ENCODE data around the gene FGD3.

FGD3 gene

DNA sequence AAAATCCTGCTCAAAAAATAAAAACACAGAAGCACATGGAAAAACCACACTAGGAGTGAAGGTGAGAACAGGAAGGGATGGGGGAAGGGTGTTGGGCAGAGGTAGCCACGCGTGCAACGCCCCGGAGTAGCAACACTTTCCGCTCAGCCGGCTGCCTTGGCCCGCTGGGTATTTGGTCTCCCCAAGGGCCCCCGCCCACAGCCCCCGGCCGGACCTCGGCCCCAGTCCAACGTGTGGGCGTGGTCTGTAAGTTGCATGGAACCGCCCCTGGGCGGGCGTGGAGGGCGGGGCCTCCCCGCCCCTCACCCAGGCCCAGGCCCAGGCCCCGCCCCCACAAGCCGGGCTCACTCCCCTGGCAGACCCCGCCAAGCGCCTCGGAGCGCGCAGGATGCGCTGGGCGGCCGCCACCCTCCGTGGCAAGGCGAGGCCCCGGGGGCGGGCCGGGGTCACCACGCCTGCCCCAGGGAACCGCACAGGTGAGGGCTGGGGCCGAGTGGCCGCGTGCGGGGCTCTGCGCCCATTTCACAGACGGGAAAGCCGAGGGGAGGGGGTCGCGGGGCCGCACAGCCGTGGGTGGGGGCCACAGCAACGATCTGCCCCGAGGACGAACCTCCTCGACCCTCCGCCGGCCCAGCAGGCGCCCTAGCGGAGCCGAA, 111.2 kb downstream of the FGD3 start, which contains the start of gene SUSD3:
Gene SUSD3, plus strand, starts transcription at position 347 of the 656 bp plus-strand sequence. Its CDS starts 42 bp downstream, at position 389.
- no peak within 1 kb of the TSS for H3K27ac ChIP-seq (ENCODE audit: low read depth, low read length)
- H3K4me3 ChIP-seq (ENCODE audit: low read length) = peak within 1 kb of the TSS; percentile 49
- peaks cover 8% of the 10 kb centered on the region for H3K4me1 ChIP-seq (ENCODE audit: insufficient read depth, low read length)
- H3K36me3 ChIP-seq (ENCODE audit: insufficient read depth, low read length) = no peaks in the 10 kb centered on the region
- no peak within 1 kb of the TSS for H3K9ac ChIP-seq (ENCODE audit: low read depth, low read length)
- WGBS = 1% methylated on average over 55 of the region's 55 CpGs
- no peaks in the 10 kb centered on the region for H3K9me3 ChIP-seq (ENCODE audit: insufficient read depth, low read depth, low read length)
- H3K27me3 ChIP-seq (ENCODE audit: insufficient read depth, low read length) = peaks cover 17% of the 10 kb centered on the region

DNA sequence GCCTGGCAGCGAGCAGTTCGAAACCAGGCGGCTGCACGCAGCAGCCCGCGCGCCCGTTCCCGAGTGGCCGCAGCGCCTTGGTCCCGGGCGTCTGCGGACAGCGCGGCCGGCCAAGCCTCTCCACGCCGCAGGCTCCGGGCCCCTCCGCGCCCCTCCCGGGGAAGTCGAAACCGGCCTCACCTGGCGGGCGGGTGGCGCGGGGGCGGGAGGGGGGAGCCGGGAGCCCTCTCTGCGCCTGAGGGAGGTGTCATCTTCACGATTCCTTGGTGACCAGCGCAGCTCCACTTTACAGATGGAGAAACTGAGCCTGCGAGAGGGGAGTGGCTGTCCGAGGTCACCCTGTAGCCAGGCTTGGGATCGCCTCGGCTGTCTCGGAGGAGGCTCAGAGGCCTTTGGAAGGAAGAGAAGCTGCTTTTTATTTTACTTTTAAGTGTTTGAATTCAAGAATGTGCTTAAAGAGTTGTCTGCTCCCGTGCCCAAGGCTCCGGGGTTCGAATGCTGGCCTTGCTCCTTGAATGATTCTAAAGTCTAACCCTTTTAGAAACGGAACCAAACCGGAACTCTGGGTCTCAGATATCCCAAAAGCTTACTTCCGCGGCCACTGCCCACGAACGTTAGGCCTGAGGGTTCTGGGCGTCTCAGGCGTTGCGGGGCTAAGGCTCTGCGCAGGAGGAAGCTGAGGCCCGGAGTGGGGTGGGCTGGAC, 111.8 kb downstream of the FGD3 start:
- Histone ChIP-seq H3K9ac (ENCODE audit: low read depth, low read length) (no peak overlapping the region), H3K4me3 (ENCODE audit: low read length) (peak overlapping the region; percentile 49), H3K9me3 (ENCODE audit: insufficient read depth, low read depth, low read length) (no peaks in the 10 kb centered on the region), H3K36me3 (ENCODE audit: insufficient read depth, low read length) (no peaks in the 10 kb centered on the region), H3K27ac (ENCODE audit: low read depth, low read length) (no peak overlapping the region), H3K27me3 (ENCODE audit: insufficient read depth, low read length) (peaks cover 17% of the 10 kb centered on the region), H3K4me1 (ENCODE audit: insufficient read depth, low read length) (peaks cover 5% of the 10 kb centered on the region; the same call in 1 of the 2 replicates)
- 29% methylated on average over 53 of the region's 53 CpGs for WGBS

DNA sequence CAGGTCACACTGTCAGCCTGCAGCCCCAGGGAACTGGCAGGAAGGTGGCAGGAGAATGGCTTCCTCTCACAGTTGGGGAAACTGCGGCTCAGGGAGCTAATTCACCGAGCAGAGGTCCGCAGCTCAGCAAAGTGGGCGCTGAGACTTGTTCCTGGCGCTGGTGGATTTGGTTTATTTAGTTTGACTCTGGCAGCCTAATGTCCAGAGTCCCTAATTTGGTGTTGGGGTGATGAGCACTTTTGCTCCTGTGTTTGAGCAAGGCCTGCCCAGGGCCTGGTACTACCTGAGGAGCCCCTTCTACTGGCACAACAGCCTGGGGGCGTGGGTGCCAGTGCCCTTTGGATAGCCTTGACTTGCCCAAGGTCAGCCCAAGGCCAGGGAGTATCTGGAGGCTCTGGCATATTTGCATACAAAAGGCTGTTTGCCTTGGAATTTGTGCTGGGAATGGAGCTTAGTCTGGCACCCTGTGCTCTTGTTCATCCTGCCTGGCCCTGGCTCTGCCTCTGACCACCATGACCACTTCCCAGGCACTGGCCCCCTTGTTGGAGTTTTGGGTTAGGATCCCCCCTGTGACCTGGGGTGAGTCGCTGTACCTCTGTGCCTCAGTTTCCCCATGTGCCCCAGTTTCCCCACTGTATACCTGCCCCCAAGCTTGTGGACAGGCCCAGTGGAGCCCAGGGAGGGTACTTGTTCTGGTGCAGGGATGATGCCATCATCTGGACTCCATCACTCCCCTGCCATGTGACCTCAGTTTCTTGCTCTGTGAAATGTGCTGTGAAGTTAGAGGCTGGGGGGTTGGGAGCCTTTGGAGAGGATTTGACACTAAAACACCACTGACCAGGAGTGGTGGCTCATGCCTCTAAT, 112.6 kb downstream of the FGD3 start:
- no peaks in the 10 kb centered on the region for H3K36me3 ChIP-seq (ENCODE audit: insufficient read depth, low read length)
- no peak overlapping the region for H3K9ac ChIP-seq (ENCODE audit: low read depth, low read length)
- no peak overlapping the region for H3K27ac ChIP-seq (ENCODE audit: low read depth, low read length)
- H3K4me1 ChIP-seq (ENCODE audit: insufficient read depth, low read length) = peaks cover 5% of the 10 kb centered on the region; the same call in 1 of the 2 replicates
- H3K27me3 ChIP-seq (ENCODE audit: insufficient read depth, low read length) = peaks cover 17% of the 10 kb centered on the region
- H3K4me3 ChIP-seq (ENCODE audit: low read length) = no peak overlapping the region
- 82% methylated on average over 7 of the region's 7 CpGs for whole genome bisulfite sequencing
- H3K9me3 ChIP-seq (ENCODE audit: insufficient read depth, low read depth, low read length) = no peaks in the 10 kb centered on the region

DNA sequence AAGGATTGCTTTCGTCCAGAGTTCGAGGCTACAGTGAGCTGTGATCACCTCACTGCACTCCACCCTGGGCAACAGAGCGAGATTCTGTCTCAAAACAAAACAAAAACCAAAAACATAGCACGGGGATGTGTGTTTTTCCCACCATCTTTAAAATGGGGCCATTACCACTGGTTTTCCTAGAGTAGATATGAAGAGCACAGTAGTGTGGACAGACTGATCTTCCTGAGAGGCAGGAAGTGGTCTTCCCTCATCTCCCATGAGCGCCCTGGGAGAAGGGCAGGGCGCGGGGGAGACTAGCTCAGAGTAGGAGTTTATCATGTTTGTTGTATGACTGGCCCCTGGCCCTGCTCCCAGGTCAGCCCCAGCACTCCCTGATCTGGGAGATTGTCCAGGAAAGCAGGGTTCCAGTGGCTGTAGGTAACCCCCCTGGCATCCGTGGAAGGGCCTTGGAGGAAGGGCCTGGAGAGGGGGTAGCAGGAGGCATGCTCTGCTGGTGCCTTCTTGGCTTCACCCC, 113.5 kb downstream of the FGD3 start:
- no peak overlapping the region for H3K27ac ChIP-seq (ENCODE audit: low read depth, low read length)
- H3K4me3 ChIP-seq (ENCODE audit: low read length) = no peak overlapping the region
- H3K4me1 ChIP-seq (ENCODE audit: insufficient read depth, low read length) = peaks cover 5% of the 10 kb centered on the region; the same call in 1 of the 2 replicates
- H3K9me3 ChIP-seq (ENCODE audit: insufficient read depth, low read depth, low read length) = no peaks in the 10 kb centered on the region
- no peaks in the 10 kb centered on the region for H3K36me3 ChIP-seq (ENCODE audit: insufficient read depth, low read length)
- no peak overlapping the region for H3K9ac ChIP-seq (ENCODE audit: low read depth, low read length)
- 92% methylated on average over 8 of the region's 8 CpGs for WGBS
- H3K27me3 ChIP-seq (ENCODE audit: insufficient read depth, low read length) = peaks cover 17% of the 10 kb centered on the region

DNA sequence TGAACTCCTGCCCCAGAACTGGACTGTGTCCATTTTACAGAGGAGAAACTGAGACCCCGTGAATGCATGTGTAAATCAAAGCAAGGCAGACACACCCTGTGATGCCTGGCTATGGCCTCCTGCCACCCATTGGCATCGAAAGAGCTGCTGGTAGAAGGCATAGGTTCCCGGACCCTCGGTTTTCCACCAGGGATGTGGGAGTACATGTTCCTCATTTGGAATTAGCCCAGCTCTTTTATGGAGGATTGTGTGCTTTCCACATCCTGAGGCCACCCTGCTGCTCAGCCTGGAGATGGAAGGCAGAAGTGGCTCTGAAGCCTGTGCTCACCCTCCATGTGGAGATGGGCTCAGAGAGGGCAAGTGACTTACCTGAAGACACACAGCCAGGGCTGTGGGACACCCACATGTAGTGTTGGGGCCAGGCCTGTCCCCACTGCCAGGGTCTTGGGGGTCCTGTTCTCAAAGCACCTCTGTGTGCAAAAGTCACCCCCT, 114.0 kb downstream of the FGD3 start:
- no peak overlapping the region for H3K9ac ChIP-seq (ENCODE audit: low read depth, low read length)
- H3K9me3 ChIP-seq (ENCODE audit: insufficient read depth, low read depth, low read length) = no peaks in the 10 kb centered on the region
- H3K27ac ChIP-seq (ENCODE audit: low read depth, low read length) = no peak overlapping the region
- WGBS = 95% methylated on average over 4 of the region's 4 CpGs
- H3K27me3 ChIP-seq (ENCODE audit: insufficient read depth, low read length) = peaks cover 17% of the 10 kb centered on the region
- H3K36me3 ChIP-seq (ENCODE audit: insufficient read depth, low read length) = no peaks in the 10 kb centered on the region
- no peak overlapping the region for H3K4me3 ChIP-seq (ENCODE audit: low read length)
- H3K4me1 ChIP-seq (ENCODE audit: insufficient read depth, low read length) = peaks cover 5% of the 10 kb centered on the region; the same call in 1 of the 2 replicates

DNA sequence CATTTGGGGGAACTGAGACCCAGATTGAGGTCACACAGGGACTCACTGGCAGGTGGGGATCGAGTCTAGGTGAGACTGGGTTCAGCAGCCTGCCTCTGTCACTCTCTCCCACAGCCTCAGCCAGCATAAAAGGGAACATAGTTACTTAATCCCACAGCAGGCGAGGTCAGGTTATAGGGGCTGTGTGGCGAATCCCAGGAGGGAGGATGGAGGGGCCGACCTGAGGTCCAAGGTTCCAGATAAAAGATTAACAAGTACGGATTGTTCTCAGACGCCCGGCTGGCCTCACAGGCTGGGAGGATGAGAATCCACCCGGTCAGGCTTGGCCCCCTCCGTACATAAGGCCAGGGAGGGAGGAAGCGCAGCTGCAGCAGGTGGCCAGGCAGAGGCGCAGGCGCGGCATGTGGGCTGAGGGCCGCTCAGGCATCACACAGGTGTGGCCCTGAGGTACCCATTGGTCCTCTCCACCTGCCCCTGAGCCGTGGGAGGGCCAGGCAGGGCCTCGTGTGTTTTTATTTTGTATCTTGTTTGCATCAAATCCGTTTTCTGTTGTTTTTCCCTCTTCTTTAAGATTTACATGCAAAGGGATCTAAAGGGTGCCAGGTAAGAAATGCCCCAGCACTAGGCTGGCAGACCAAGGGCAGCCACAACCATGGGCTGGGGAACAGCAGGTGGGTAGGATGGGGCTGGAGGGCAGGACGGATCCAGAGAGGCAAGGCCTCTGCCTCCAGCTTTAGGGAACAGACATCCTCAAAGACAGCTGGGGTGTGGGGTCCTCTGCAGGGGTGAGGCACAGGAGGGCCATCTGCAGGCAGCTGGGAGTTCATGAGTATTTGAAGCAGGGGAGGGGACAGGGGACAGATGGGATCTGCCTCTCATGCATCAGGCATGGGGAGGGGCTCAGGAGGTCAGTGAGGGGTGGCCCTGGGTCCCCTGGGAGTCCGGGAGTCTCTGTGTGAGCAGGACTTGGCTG, 114.8 kb downstream of the FGD3 start:
- Histone ChIP-seq H3K9ac (ENCODE audit: low read depth, low read length) (no peak overlapping the region), H3K9me3 (ENCODE audit: insufficient read depth, low read depth, low read length) (no peaks in the 10 kb centered on the region), H3K4me1 (ENCODE audit: insufficient read depth, low read length) (peaks cover 2% of the 10 kb centered on the region; the same call in 1 of the 2 replicates), H3K27me3 (ENCODE audit: insufficient read depth, low read length) (peaks cover 17% of the 10 kb centered on the region), H3K4me3 (ENCODE audit: low read length) (no peak overlapping the region), H3K27ac (ENCODE audit: low read depth, low read length) (no peak overlapping the region), H3K36me3 (ENCODE audit: insufficient read depth, low read length) (no peaks in the 10 kb centered on the region)
- WGBS = 75% methylated on average over 19 of the region's 19 CpGs

DNA sequence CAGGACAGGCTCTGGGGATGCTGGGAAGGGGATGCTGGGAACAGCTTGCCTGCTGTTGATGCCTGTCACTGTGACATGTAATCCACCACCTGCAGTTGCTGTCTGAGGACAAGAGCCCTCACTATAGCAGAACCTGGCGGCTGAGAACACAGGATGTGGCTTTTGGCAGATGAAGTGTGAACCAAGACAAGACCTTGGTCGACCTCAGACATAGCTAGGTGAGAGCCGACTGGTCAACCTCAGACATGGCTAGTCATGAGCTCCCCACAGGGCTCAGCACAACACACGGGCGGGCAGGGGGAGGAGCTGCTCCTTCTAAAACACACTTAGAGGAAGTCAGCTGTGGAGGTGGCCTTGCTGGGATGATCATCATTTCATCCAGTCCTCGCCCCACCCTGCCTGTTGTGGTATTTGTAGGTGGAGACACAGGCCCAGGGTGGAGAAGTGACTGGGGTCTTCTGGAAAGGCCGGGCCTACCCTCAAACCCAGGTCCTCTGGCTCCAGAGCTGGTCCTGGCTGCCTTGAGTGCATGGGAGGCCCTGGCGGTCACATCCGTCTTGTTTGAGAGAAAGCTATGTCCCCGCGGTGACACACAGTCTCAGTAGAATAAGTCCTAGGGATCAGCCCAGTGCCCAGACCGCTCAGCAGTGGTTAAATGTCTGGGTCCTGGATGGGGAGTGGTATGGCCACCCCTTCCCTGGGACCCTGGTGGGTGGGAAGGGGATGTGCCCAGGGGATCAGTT, 117.2 kb downstream of the FGD3 start:
- H3K27ac ChIP-seq (ENCODE audit: low read depth, low read length) = no peak overlapping the region
- WGBS = 87% methylated on average over 12 of the region's 12 CpGs
- H3K9me3 ChIP-seq (ENCODE audit: insufficient read depth, low read depth, low read length) = no peaks in the 10 kb centered on the region
- H3K4me3 ChIP-seq (ENCODE audit: low read length) = no peak overlapping the region
- H3K36me3 ChIP-seq (ENCODE audit: insufficient read depth, low read length) = no peaks in the 10 kb centered on the region
- no peak overlapping the region for H3K9ac ChIP-seq (ENCODE audit: low read depth, low read length)
- H3K4me1 ChIP-seq (ENCODE audit: insufficient read depth, low read length) = no peaks in the 10 kb centered on the region
- peaks cover 7% of the 10 kb centered on the region for H3K27me3 ChIP-seq (ENCODE audit: insufficient read depth, low read length)

DNA sequence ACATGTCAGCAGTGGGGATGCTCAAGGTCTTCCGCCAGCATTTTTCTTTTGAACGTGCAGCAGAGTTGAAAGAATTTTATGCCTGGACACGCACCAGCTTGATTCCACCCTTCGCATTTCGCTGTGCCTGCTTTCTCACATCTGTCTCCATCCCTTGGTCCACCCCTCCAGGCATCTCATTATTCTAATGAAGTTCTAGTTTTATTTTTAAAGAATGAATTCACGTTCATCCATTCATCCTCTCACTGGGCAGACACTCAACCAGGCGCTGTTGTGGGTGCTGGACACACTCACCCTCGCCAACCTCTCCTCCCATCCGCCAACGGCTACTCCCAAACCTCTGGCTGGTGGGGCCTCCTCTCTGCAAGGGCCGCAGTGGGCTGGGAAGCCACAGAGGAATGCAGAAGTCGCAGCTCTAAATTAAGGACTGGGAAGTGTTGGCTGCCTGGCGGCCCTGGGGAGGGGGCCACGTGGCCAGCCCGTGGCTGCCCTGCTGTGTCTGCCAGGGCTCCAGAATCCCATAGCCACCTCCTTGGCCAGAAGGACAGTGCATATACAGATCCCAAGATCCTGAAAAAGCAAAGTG, 117.9 kb downstream of the FGD3 start:
- H3K4me1 ChIP-seq (ENCODE audit: insufficient read depth, low read length) = no peaks in the 10 kb centered on the region
- H3K27ac ChIP-seq (ENCODE audit: low read depth, low read length) = no peak overlapping the region

DNA sequence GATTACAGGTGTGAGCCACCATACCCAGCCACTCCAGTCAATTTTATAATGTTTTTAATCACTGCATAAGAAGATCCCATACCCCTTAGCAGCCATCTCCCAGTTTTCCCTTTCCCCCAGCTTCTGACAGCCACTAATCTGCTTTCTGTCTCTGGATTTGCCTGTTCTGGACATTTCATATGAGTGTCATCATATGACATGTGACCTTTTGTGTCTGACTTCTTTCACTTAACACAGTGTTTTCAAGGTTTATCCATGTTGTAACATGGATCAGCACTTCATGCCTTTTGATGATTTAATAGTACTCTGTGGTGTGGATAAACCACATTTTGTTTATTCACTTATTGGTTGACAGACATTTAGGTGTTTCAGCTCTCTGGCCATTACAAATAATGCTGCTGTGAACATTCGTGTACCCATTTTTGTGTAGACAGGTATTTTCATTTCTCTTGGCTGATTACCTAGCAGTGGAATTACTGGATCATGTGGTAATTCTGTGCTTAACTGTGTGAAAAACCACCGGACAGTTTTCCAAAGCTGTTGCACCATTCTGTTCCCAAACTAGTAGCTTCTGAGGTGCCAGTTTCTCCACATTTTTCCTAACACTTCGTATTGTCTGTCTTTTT, 119.8 kb downstream of the FGD3 start:
- 93% methylated on average over 3 of the region's 3 CpGs for WGBS
- no peak overlapping the region for H3K9ac ChIP-seq (ENCODE audit: low read depth, low read length)
- no peaks in the 10 kb centered on the region for H3K9me3 ChIP-seq (ENCODE audit: insufficient read depth, low read depth, low read length)
- no peaks in the 10 kb centered on the region for H3K4me1 ChIP-seq (ENCODE audit: insufficient read depth, low read length)
- no peaks in the 10 kb centered on the region for H3K36me3 ChIP-seq (ENCODE audit: insufficient read depth, low read length)
- H3K27ac ChIP-seq (ENCODE audit: low read depth, low read length) = no peak overlapping the region
- H3K4me3 ChIP-seq (ENCODE audit: low read length) = no peak overlapping the region
- H3K27me3 ChIP-seq (ENCODE audit: insufficient read depth, low read length) = no peaks in the 10 kb centered on the region

More for the DNA sequence above, 117.9 kb downstream of the FGD3 start:
- Histone ChIP-seq H3K27me3 (ENCODE audit: insufficient read depth, low read length) (0 out of 2 replicates have a peak, but pooled peaks cover under 1% of the 10 kb centered on the region), H3K4me3 (ENCODE audit: low read length) (no peak overlapping the region), H3K9ac (ENCODE audit: low read depth, low read length) (no peak overlapping the region), H3K36me3 (ENCODE audit: insufficient read depth, low read length) (no peaks in the 10 kb centered on the region), H3K9me3 (ENCODE audit: insufficient read depth, low read depth, low read length) (no peaks in the 10 kb centered on the region)
- WGBS = 85% methylated on average over 15 of the region's 15 CpGs
